Nephron progenitor cell (in vitro differentiated cells): ENCODE measurements around the gene NRCAM.

Experiments used
- DNase-seq: peaks from one replicate; pipeline ENCODE4 v3.0.0; 2021
- H3K27ac Mint-ChIP-seq: 2 replicates; pipeline ENCODE4 v1.8.0; 2021; ENCODE audit warnings: mild to moderate bottlenecking, moderate library complexity, mixed read lengths
- H3K27me3 Mint-ChIP-seq: 2 replicates; pipeline ENCODE4 v1.8.0; 2021; ENCODE audit warnings: mild to moderate bottlenecking, low read depth, mixed read lengths; ENCODE audit not compliant: poor library complexity
- H3K36me3 Mint-ChIP-seq: 2 replicates; pipeline ENCODE4 v1.8.0; 2021; ENCODE audit warnings: low read depth, mixed read lengths
- H3K4me1 Mint-ChIP-seq: 2 replicates; pipeline ENCODE4 v1.8.0; 2021; ENCODE audit warnings: mixed read lengths
- H3K4me3 Mint-ChIP-seq: 2 replicates; pipeline ENCODE4 v1.8.0; 2021; ENCODE audit warnings: mild to moderate bottlenecking, moderate library complexity, mixed read lengths
- H3K9me3 Mint-ChIP-seq: 2 replicates; pipeline ENCODE4 v1.8.0; 2021; ENCODE audit warnings: mild to moderate bottlenecking, moderate library complexity, mixed read lengths
- TF ChIP-seq, protein P1 (sequence below): fragments of 200-600 bp; sonication (generic); IDR thresholded peaks from 2 replicates; pipeline ENCODE4 v1.5.0; 2021; ENCODE audit warnings: antibody characterized with exemption

NRCAM gene

GRCh38 chr7:108327353-108327752 lies 128.9 kb downstream of the NRCAM start:
- TF ChIP-seq, protein P1, sequence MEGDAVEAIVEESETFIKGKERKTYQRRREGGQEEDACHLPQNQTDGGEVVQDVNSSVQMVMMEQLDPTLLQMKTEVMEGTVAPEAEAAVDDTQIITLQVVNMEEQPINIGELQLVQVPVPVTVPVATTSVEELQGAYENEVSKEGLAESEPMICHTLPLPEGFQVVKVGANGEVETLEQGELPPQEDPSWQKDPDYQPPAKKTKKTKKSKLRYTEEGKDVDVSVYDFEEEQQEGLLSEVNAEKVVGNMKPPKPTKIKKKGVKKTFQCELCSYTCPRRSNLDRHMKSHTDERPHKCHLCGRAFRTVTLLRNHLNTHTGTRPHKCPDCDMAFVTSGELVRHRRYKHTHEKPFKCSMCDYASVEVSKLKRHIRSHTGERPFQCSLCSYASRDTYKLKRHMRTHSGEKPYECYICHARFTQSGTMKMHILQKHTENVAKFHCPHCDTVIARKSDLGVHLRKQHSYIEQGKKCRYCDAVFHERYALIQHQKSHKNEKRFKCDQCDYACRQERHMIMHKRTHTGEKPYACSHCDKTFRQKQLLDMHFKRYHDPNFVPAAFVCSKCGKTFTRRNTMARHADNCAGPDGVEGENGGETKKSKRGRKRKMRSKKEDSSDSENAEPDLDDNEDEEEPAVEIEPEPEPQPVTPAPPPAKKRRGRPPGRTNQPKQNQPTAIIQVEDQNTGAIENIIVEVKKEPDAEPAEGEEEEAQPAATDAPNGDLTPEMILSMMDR: no peak
- no peak for DNase-seq
- Mint-ChIP-seq H3K4me1 (peaks cover 32% of the 10 kb centered on the region), H3K9me3 (no peaks in the 10 kb centered on the region), H3K27ac (no peak overlapping the region), H3K27me3 (peaks cover 3% of the 10 kb centered on the region), H3K36me3 (no peaks in the 10 kb centered on the region), H3K4me3 (no peak overlapping the region)

- no peaks in the 10 kb centered on the region for H3K9me3 Mint-ChIP-seq
- H3K27ac Mint-ChIP-seq: no peak overlapping the region
- peaks cover 32% of the 10 kb centered on the region for H3K4me1 Mint-ChIP-seq
- H3K36me3 Mint-ChIP-seq: no peaks in the 10 kb centered on the region
- peaks cover 3% of the 10 kb centered on the region for H3K27me3 Mint-ChIP-seq
- H3K4me3 Mint-ChIP-seq: peak overlapping the region; percentile 0
- TF ChIP-seq, protein P1: no peak
- no peak for DNase-seq
These were observed 129.3 kb downstream of the NRCAM start for GRCh38 chr7:108326938-108327337.

DNA sequence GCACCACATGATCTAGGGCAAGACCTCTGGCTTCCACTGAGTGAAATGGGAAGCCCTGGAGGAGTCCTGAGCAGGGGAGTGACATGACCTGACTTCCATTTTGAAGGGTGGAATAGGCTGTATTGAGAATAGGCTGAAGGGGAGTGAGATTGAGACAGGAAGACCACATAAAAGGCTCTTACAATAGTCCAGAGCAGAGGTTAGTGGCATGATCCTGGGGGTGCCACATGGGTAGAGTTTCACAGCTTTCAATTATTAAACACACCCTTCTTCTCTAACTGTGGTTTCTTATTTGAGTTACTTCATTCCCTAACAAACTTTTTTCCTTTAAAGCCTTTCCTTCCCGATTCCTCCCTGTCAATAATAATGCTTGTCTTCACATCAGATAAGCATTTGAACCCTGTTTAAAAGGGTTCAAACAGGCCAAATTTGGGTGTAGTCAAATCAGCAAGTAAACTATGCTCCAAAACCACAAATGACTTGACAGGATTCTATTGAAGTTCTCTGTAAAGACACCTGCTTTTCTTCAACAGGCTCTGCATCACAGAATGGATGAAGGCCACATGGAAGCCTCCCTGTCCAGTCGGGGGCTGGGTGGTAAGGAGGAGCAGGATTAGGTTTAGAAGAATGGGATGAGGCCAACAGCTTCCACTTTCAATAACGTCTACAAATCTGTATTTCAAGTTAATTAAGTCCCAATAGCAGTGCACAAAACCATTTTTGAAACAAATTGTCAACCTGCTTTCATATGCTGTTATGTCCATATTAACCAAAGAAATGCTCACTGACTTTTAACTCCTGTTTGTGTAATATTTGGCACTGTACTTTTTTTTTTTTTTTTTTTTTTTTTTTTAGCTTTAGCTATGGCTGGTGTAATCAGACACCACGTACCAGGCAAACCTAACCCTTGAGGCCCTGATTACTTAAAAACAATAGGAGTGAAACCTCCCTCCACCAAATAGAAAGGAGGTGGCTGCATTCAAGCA lies 131.9 kb downstream of the NRCAM start:
- H3K36me3 Mint-ChIP-seq: no peaks in the 10 kb centered on the region

GRCh38 chr7:108322925-108323832 lies 133.1 kb downstream of the NRCAM start:
- no peak for DNase-seq
- H3K27ac Mint-ChIP-seq: no peak overlapping the region
- H3K4me1 Mint-ChIP-seq: peaks cover 27% of the 10 kb centered on the region
- H3K4me3 Mint-ChIP-seq: no peak overlapping the region
- H3K27me3 Mint-ChIP-seq: no peaks in the 10 kb centered on the region
- TF ChIP-seq, protein P1: no peak
- no peaks in the 10 kb centered on the region for H3K9me3 Mint-ChIP-seq
- no peaks in the 10 kb centered on the region for H3K36me3 Mint-ChIP-seq

More for the DNA sequence above, 131.9 kb downstream of the NRCAM start:
- peak overlapping the region; percentile 88 for H3K27ac Mint-ChIP-seq
- H3K9me3 Mint-ChIP-seq: no peaks in the 10 kb centered on the region
- H3K4me1 Mint-ChIP-seq: peaks cover 38% of the 10 kb centered on the region
- no peak overlapping the region for H3K4me3 Mint-ChIP-seq
- DNase-seq: no peak
- no peaks in the 10 kb centered on the region for H3K27me3 Mint-ChIP-seq
- TF ChIP-seq, protein P1: no peak

DNA sequence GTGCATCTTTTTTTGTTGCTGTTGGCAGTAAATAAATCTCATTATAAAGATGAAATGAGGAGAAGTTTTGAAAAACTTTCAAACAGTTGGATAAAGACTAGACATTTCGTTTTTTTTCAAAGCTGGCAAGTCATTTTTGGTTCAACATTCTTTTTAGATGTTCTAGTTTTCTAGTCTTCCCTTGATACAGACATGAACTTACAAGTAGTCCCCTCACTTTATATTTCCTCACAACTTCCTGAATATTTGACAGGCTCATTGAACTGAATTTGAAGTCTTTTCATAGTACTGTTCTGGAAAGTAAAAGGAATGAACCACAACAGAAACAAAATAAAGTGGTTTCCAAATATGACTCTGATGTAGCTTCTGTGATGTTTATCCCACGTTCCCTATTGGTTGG lies 134.2 kb downstream of the NRCAM start:
- no peaks in the 10 kb centered on the region for H3K9me3 Mint-ChIP-seq
- peaks cover 24% of the 10 kb centered on the region for H3K4me1 Mint-ChIP-seq

More for the DNA sequence above, 134.2 kb downstream of the NRCAM start:
- no peaks in the 10 kb centered on the region for H3K27me3 Mint-ChIP-seq
- no peak overlapping the region for H3K27ac Mint-ChIP-seq
- TF ChIP-seq, protein P1: no peak
- DNase-seq: no peak
- no peak overlapping the region for H3K4me3 Mint-ChIP-seq
- H3K36me3 Mint-ChIP-seq: no peaks in the 10 kb centered on the region
